ENCODE results near the gene XCL1. TPM values are rescaled to one million over a fixed set of nuclear protein-coding genes. Genes with fewer than 3 reads are reported as not detected.

The XCL1 gene
- total RNA-seq, 1 experiment from 2014 or later, result not detected

- no peak for DNase-seq (ENCODE audit: low read depth)
These were observed 29.0 kb downstream of the XCL1 start for GRCh38 chr1:168605443-168605842.

- no peak for DNase-seq (ENCODE audit: low read depth)
These were observed 29.7 kb downstream of the XCL1 start for GRCh38 chr1:168606096-168606495.

GRCh38 chr1:168607872-168608428, 31.5 kb downstream of the XCL1 start:
- no peak for DNase-seq (ENCODE audit: low read depth)

- peak; percentile 61 for DNase-seq (ENCODE audit: low read depth)
These were observed 32.7 kb downstream of the XCL1 start for GRCh38 chr1:168608796-168609715.

- DNase-seq (ENCODE audit: low read depth), result no peak
These were observed 33.5 kb downstream of the XCL1 start for GRCh38 chr1:168609741-168610510.

- DNase-seq (ENCODE audit: low read depth), result no peak
These were observed 36.6 kb downstream of the XCL1 start for GRCh38 chr1:168613038-168613451.

GRCh38 chr1:168613691-168614231, 37.4 kb downstream of the XCL1 start:
- DNase-seq (ENCODE audit: low read depth), result no peak

- no peak for DNase-seq (ENCODE audit: low read depth)
These were observed 37.8 kb downstream of the XCL1 start for GRCh38 chr1:168614235-168614634.

- DNase-seq (ENCODE audit: low read depth), result no peak
These were observed 39.6 kb downstream of the XCL1 start for GRCh38 chr1:168615965-168616364.

GRCh38 chr1:168617974-168618750, 41.8 kb downstream of the XCL1 start:
- DNase-seq (ENCODE audit: low read depth), result no peak

- DNase-seq (ENCODE audit: low read depth), result no peak
These were observed 42.5 kb downstream of the XCL1 start for GRCh38 chr1:168618886-168619285.

GRCh38 chr1:168621356-168621755, 45.0 kb downstream of the XCL1 start:
- no peak for DNase-seq (ENCODE audit: low read depth)

- peak; percentile 90 for DNase-seq (ENCODE audit: low read depth)
These were observed 46.8 kb downstream of the XCL1 start for GRCh38 chr1:168623003-168623828.

GRCh38 chr1:168623831-168624230, 47.4 kb downstream of the XCL1 start:
- no peak for DNase-seq (ENCODE audit: low read depth)

- DNase-seq (ENCODE audit: low read depth), result no peak
These were observed 49.9 kb downstream of the XCL1 start for GRCh38 chr1:168626326-168626725.

GRCh38 chr1:168627370-168627769, 51.0 kb downstream of the XCL1 start:
- DNase-seq (ENCODE audit: low read depth), result no peak

- DNase-seq (ENCODE audit: low read depth), result peak; percentile 92
These were observed 52.4 kb downstream of the XCL1 start for GRCh38 chr1:168628807-168629206.

- no peak for DNase-seq (ENCODE audit: low read depth)
These were observed 53.1 kb downstream of the XCL1 start for GRCh38 chr1:168629466-168629865.
